Left lung (tissue), 10 donors: ENCODE measurements around the gene IL18. TPM values are rescaled to one million over a fixed set of nuclear protein-coding genes. Genes with fewer than 3 reads are reported as not detected.

Experiments used
- ATAC-seq: fragments of 200-7000 bp; cut with Tn5 transposase; one replicate; pipeline ENCODE4 v1.9.1; 2020; ENCODE audit warnings: moderate library complexity
- DNase-seq, 4 donors: peaks; one replicate each; pipeline ENCODE4 v3.0.0-alpha.2; 2013 to 2020
- H3K27ac ChIP-seq, 2 donors: fragments of 200-600 bp; sonication (generic) in 1 of 2; one replicate each; pipeline versions ENCODE4 v1.5.0 to v1.8.0; 2020 to 2021
- H3K27me3 ChIP-seq, 2 donors: fragments of 200-600 bp; sonication (generic) in 1 of 2; one replicate each; pipeline versions ENCODE4 v1.5.0 to v1.8.0; 2020 to 2021
- H3K36me3 ChIP-seq, 2 donors: fragments of 200-600 bp; sonication (generic) in 1 of 2; one replicate each; pipeline versions ENCODE4 v1.5.0 to v1.8.0; 2020 to 2021
- H3K4me1 ChIP-seq, 2 donors: fragments of 200-600 bp; one replicate each; pipeline ENCODE4 v1.8.0; 2021
- H3K4me3 ChIP-seq, 2 donors: fragments of 200-600 bp; sonication (generic) in 1 of 2; one replicate each; pipeline versions ENCODE4 v1.5.0 to v1.8.0; 2020 to 2021; ENCODE audit warnings: mild to moderate bottlenecking in 1 of 2
- H3K9me3 ChIP-seq, 2 donors: fragments of 200-600 bp; sonication (generic) in 1 of 2; one replicate each; pipeline versions ENCODE4 v1.5.0 to v1.8.0; 2020 to 2021
- CTCF ChIP-seq, 2 donors: fragments of 200-600 bp; sonication (generic) in 1 of 2; IDR thresholded peaks; one replicate each; pipeline versions ENCODE4 v1.5.0 to v1.8.0; 2021; ENCODE audit warnings: antibody characterized with exemption in 2 of 2
- intact Hi-C, 2 donors: fragments of 100-400 bp; cut with DNase I; formaldehyde crosslinking; loops; one replicate each; pipeline versions ENCODE4 v1.11.2 to v1.14.2; 2022
- polyA plus RNA-seq, 6 donors: library from polyadenylated mRNA; unstranded; fragments of 120-200 nt; gene quantifications; one replicate each; pipeline ENCODE4 v1.2.1, GENCODE V29; 2013; ENCODE audit not compliant: insufficient read length in 6 of 6
- total RNA-seq, 2 donors: library from RNA; stranded (reverse); fragmentation: NEBNext Ultra II Directional; extraction: Animal tissue kit (Norgen Biotek cat#: 25700); gene quantifications; one replicate each; pipeline ENCODE4 v1.2.1, GENCODE V29; 2021
- donor health status: DM: no; HTN: yes; CAD: no.
- donor health status: DM: no; HTN: no; CAD: no.

IL18 gene
- total and polyA plus RNA-seq, 8 donors, result 1.3 to 46.0 (median 1.6) TPM

- peak; percentile 29 for ATAC-seq
- DNase-seq, result peak in 2 of 4 donors; percentile 10 to 49
- H3K4me1 ChIP-seq, result peaks cover 0 to 10% of the 10 kb centered on the region in 2 donors
Observed at GRCh38 chr11:112173152-112173551, 9.3 kb upstream of the IL18 start.

GRCh38 chr11:112172362-112172994 is 8.6 kb upstream of the IL18 start:
- no peak overlapping the region for H3K4me3 ChIP-seq
- H3K27me3 ChIP-seq, result no peaks in the 10 kb centered on the region
- no peaks in the 10 kb centered on the region for H3K9me3 ChIP-seq
- intact Hi-C loops, result no loop called here
- no peak overlapping the region for H3K27ac ChIP-seq
- ATAC-seq (no peak), DNase-seq (no peak)
- no peaks in the 10 kb centered on the region for H3K36me3 ChIP-seq
- TF ChIP-seq CTCF (IDR thresholded peaks at IDR 0.05), result no peak
- peaks cover 0 to 10% of the 10 kb centered on the region in 2 donors for H3K4me1 ChIP-seq

More at GRCh38 chr11:112173152-112173551, 9.3 kb upstream of the IL18 start:
- Histone ChIP-seq H3K4me3 (no peak overlapping the region), H3K27ac (no peak overlapping the region), H3K9me3 (no peaks in the 10 kb centered on the region), H3K36me3 (no peaks in the 10 kb centered on the region), H3K27me3 (no peaks in the 10 kb centered on the region)
- intact Hi-C loops, result no loop called here
- TF ChIP-seq CTCF (IDR thresholded peaks at IDR 0.05), result no peak

GRCh38 chr11:112167145-112167544 is 3.3 kb upstream of the IL18 start, which contains the start of gene TEX12:
TSS of gene TEX12 (plus strand) at chr11:112167372. CDS start at chr11:112169269, 1,897 bp downstream.
- no peak within 1 kb of the TSS for H3K4me3 ChIP-seq
- no peak for TF ChIP-seq CTCF (IDR thresholded peaks at IDR 0.05)
- H3K4me1 ChIP-seq, result peaks cover 0 to 12% of the 10 kb centered on the region in 2 donors
- no peak within 1 kb of the TSS for H3K27ac ChIP-seq
- ATAC-seq, result no peak
- no peaks in the 10 kb centered on the region for H3K27me3 ChIP-seq
- no peaks in the 10 kb centered on the region for H3K9me3 ChIP-seq
- intact Hi-C loops, result no loop called here
- no peaks in the 10 kb centered on the region for H3K36me3 ChIP-seq
- DNase-seq, result peak in 1 of 4 donors; percentile 55

GRCh38 chr11:112166562-112166961 is 2.7 kb upstream of the IL18 start:
- H3K27me3 ChIP-seq, result no peaks in the 10 kb centered on the region
- no peak for DNase-seq
- peak; percentile 11 for ATAC-seq
- H3K4me1 ChIP-seq, result peaks cover 0 to 14% of the 10 kb centered on the region in 2 donors
- H3K4me3 ChIP-seq, result no peak overlapping the region
- no peak overlapping the region for H3K27ac ChIP-seq
- no peaks in the 10 kb centered on the region for H3K36me3 ChIP-seq
- H3K9me3 ChIP-seq, result no peaks in the 10 kb centered on the region
- intact Hi-C loops, result no loop called here
- no peak for TF ChIP-seq CTCF (IDR thresholded peaks at IDR 0.05)

GRCh38 chr11:112165049-112165448 is 1.2 kb upstream of the IL18 start:
- Histone ChIP-seq H3K27me3 (no peaks in the 10 kb centered on the region), H3K4me1 (peaks cover 0 to 30% of the 10 kb centered on the region in 2 donors), H3K27ac (peak overlapping the region in 1 of 2 donors; percentile 75), H3K4me3 (no peak overlapping the region), H3K36me3 (no peaks in the 10 kb centered on the region), H3K9me3 (no peaks in the 10 kb centered on the region)
- ATAC-seq (no peak), DNase-seq (no peak)
- TF ChIP-seq CTCF (IDR thresholded peaks at IDR 0.05), result no peak
- intact Hi-C loops, result no loop called here
